Measurements from ENCODE around the gene CFAP53. TPM values are rescaled to one million over a fixed set of nuclear protein-coding genes. Genes with fewer than 3 reads are reported as not detected.
"Not testable (repeated sequence)": the region's sequence is repeated elsewhere in the genome, so short reads cannot be mapped to it uniquely, and the experiment has no call there.

Gene CFAP53
- total RNA-seq, 2 donors from 2014 or later = 0.35 TPM; not detected in 1

- H3K36me3 ChIP-seq = no peaks in the 10 kb centered on the region
- ATAC-seq (ENCODE audit: insufficient number of reproducible peaks, low FRiP score, low read depth) = no peak
- H3K27ac ChIP-seq = no peak overlapping the region
- DNase-seq (ENCODE audit: low spot score) = no peak
- no peak for TF ChIP-seq CTCF (IDR thresholded peaks at IDR 0.05)
- peaks cover 10 to 14% of the 10 kb centered on the region in 2 donors for H3K4me1 ChIP-seq (ENCODE audit: control insufficient read depth in 1 of 2, low read depth in 2 of 2)
- no peak overlapping the region for H3K4me3 ChIP-seq
- no peaks in the 10 kb centered on the region for H3K27me3 ChIP-seq (replicated peaks; ENCODE audit: insufficient read depth)
- no peaks in the 10 kb centered on the region for H3K9me3 ChIP-seq
These were observed 45.4 kb upstream of the CFAP53 start for GRCh38 chr18:50311650-50312049.

- no peaks in the 10 kb centered on the region for H3K36me3 ChIP-seq
- no peak overlapping the region for H3K4me3 ChIP-seq
- no peaks in the 10 kb centered on the region for H3K27me3 ChIP-seq (replicated peaks; ENCODE audit: insufficient read depth)
- TF ChIP-seq CTCF (IDR thresholded peaks at IDR 0.05) = no peak
- no peak overlapping the region for H3K27ac ChIP-seq
- no peak for ATAC-seq (ENCODE audit: insufficient number of reproducible peaks, low FRiP score, low read depth)
- DNase-seq (ENCODE audit: low spot score) = no peak
- H3K4me1 ChIP-seq (ENCODE audit: control insufficient read depth in 1 of 2, low read depth in 2 of 2) = peaks cover 10 to 14% of the 10 kb centered on the region in 2 donors
- H3K9me3 ChIP-seq = no peaks in the 10 kb centered on the region
These were observed 43.8 kb upstream of the CFAP53 start for GRCh38 chr18:50310080-50310479.

- H3K27me3 ChIP-seq (replicated peaks; ENCODE audit: insufficient read depth); H3K9me3 ChIP-seq; H3K4me3 ChIP-seq; DNase-seq (ENCODE audit: low spot score); ATAC-seq (ENCODE audit: insufficient number of reproducible peaks, low FRiP score, low read depth); H3K27ac ChIP-seq; H3K36me3 ChIP-seq: not testable (repeated sequence)
- peaks cover 10 to 14% of the 10 kb centered on the region in 2 donors for H3K4me1 ChIP-seq (ENCODE audit: control insufficient read depth in 1 of 2, low read depth in 2 of 2)
These were observed 42.6 kb upstream of the CFAP53 start for GRCh38 chr18:50308851-50309250.

- ATAC-seq (ENCODE audit: insufficient number of reproducible peaks, low FRiP score, low read depth) = peak; percentile 79
- H3K4me1 ChIP-seq (ENCODE audit: control insufficient read depth in 1 of 2, low read depth in 2 of 2) = peaks cover 10 to 14% of the 10 kb centered on the region in 2 donors
- H3K27me3 ChIP-seq (replicated peaks; ENCODE audit: insufficient read depth) = no peaks in the 10 kb centered on the region
- H3K9me3 ChIP-seq = no peaks in the 10 kb centered on the region
- DNase-seq (ENCODE audit: low spot score) = peak; percentile 77
- no peak overlapping the region for H3K27ac ChIP-seq
- H3K4me3 ChIP-seq = peak overlapping the region; percentile 70
- H3K36me3 ChIP-seq = no peaks in the 10 kb centered on the region
- TF ChIP-seq CTCF (IDR thresholded peaks at IDR 0.05) = no peak
These were observed 41.6 kb upstream of the CFAP53 start for GRCh38 chr18:50307738-50308470.

GRCh38 chr18:50307400-50307737 lies 41.1 kb upstream of the CFAP53 start:
- peak overlapping the region; percentile 70 for H3K4me3 ChIP-seq
- DNase-seq (ENCODE audit: low spot score) (no peak), ATAC-seq (ENCODE audit: insufficient number of reproducible peaks, low FRiP score, low read depth) (no peak)
- TF ChIP-seq CTCF (IDR thresholded peaks at IDR 0.05) = no peak
- H3K27me3 ChIP-seq (replicated peaks; ENCODE audit: insufficient read depth) = no peaks in the 10 kb centered on the region
- no peaks in the 10 kb centered on the region for H3K9me3 ChIP-seq
- H3K27ac ChIP-seq = no peak overlapping the region
- peaks cover 10 to 14% of the 10 kb centered on the region in 2 donors for H3K4me1 ChIP-seq (ENCODE audit: control insufficient read depth in 1 of 2, low read depth in 2 of 2)
- H3K36me3 ChIP-seq = no peaks in the 10 kb centered on the region

GRCh38 chr18:50306944-50307343 lies 40.6 kb upstream of the CFAP53 start:
- H3K27me3 ChIP-seq (replicated peaks; ENCODE audit: insufficient read depth) = no peaks in the 10 kb centered on the region
- no peaks in the 10 kb centered on the region for H3K9me3 ChIP-seq
- peak overlapping the region; percentile 70 for H3K4me3 ChIP-seq
- no peaks in the 10 kb centered on the region for H3K36me3 ChIP-seq
- DNase-seq (ENCODE audit: low spot score) (no peak), ATAC-seq (ENCODE audit: insufficient number of reproducible peaks, low FRiP score, low read depth) (no peak)
- no peak for TF ChIP-seq CTCF (IDR thresholded peaks at IDR 0.05)
- no peak overlapping the region for H3K27ac ChIP-seq
- peaks cover 10 to 14% of the 10 kb centered on the region in 2 donors for H3K4me1 ChIP-seq (ENCODE audit: control insufficient read depth in 1 of 2, low read depth in 2 of 2)

Measured in thoracic aorta (tissue), 2 donors.